Measurements from ENCODE around the gene PFKP.

GRCh38 chr10:3141351-3142005 is 74.1 kb downstream of the PFKP start:
- no peak for TF ChIP-seq RCOR1 (IDR thresholded peaks at IDR 0.05; ENCODE audit: low read depth, low read length)
- no peak for TF ChIP-seq MAX (IDR thresholded peaks at IDR 0.05)
- no peak for TF ChIP-seq USF2 (IDR thresholded peaks at IDR 0.05)
- TF ChIP-seq POLR2A (IDR thresholded peaks at IDR 0.05; ENCODE audit: low read length): no peak
- no peak for TF ChIP-seq CTCF (IDR thresholded peaks at IDR 0.05)
- TF ChIP-seq MYC (IDR thresholded peaks at IDR 0.05; ENCODE audit: borderline replicate concordance, low read length): no peak
- no peak for TF ChIP-seq PBX3 (IDR thresholded peaks at IDR 0.05)
- no peak for TF ChIP-seq ZFP36 (IDR thresholded peaks at IDR 0.05; ENCODE audit: borderline replicate concordance, partially characterized antibody)
- TF ChIP-seq ELK1 (IDR thresholded peaks at IDR 0.05; ENCODE audit: low read depth, low read length): no peak
- no peak for TF ChIP-seq CEBPB (IDR thresholded peaks at IDR 0.05)

All from A549 (cell line).